NCI-H2196 treated with DMSO at 0.1 percent for 48 hours (cell line): ENCODE results near the gene DCC.

ENCODE experiments used
- DNase-seq: peaks from one replicate; lab custom pipeline; 2025; ENCODE audit not compliant: unreplicated experiment; lab: John Stamatoyannopoulos, UW

The DCC gene

GRCh38 chr18:52894801-52895200, 554.8 kb downstream of the DCC start:
- DNase-seq, result no peak

DNA sequence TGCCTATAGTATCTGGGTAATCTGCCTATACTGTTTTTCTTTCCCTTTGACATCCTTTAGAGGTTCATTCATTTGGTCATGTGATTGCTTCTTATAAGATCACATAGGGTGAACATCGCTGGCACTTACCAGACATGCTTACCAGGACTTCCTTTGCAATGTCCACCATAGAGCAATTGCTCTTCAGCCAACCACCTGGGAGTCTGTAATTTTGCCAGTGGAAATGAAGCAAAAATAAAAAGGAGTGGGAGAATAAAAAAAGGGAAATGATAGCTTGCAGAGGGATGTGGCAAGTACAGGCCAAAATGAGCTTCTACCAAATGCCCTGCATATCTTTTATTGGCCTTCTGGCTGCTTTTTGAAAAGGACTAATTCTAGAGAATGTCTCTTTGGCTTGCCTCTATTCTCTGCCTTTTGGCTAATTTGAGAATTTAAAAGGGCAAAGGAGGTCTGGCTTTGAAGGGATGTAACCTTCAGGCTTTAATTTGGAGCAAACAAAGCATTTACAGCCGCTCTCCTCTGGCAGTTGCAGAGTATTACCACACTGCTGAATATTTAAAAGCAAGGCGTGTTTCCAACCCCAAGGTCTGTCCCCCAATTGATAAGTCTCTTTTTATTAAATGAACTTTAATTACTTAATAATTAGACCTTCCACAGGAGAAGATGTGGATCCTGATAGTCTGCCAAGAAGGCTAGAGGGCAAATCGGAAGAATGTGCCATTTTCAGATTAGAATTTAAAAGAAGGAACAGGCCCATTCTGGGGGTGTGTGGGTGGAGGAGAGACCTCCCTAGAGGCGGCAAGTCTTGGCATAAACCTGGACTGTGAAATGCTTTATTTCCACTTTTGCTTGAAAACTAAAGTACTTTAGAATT, 557.9 kb downstream of the DCC start:
- DNase-seq, result no peak

DNA sequence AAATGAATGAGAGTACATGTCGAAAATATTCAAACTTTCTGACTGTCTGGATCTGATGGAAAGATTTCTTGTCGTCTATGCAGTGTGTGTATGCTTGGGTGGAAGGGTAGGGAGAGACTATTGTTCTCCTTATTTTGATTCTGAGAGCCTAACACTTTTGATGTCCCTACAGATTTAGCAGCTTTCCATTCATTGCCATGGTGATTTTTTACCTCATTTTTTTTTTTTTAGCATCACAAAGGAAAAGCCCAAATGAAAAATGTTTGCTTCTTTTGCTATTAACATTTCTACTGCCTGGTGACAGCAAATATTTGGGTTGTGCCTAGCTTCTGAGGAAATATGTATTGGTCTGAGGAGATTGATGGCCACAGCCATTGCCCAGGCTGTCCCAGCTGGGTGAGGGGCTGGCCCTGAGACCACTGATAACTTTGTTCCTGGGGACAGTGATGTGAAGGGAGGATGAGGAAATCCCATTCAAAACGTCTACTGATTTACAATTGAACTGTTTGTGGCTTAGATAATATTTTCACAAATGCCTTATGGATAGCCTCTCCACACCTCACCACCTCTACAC, 558.6 kb downstream of the DCC start:
- DNase-seq, result no peak

- no peak for DNase-seq
Measured at GRCh38 chr18:52902188-52902587, 562.2 kb downstream of the DCC start.

GRCh38 chr18:52903857-52904256, 563.9 kb downstream of the DCC start:
- no peak for DNase-seq

DNA sequence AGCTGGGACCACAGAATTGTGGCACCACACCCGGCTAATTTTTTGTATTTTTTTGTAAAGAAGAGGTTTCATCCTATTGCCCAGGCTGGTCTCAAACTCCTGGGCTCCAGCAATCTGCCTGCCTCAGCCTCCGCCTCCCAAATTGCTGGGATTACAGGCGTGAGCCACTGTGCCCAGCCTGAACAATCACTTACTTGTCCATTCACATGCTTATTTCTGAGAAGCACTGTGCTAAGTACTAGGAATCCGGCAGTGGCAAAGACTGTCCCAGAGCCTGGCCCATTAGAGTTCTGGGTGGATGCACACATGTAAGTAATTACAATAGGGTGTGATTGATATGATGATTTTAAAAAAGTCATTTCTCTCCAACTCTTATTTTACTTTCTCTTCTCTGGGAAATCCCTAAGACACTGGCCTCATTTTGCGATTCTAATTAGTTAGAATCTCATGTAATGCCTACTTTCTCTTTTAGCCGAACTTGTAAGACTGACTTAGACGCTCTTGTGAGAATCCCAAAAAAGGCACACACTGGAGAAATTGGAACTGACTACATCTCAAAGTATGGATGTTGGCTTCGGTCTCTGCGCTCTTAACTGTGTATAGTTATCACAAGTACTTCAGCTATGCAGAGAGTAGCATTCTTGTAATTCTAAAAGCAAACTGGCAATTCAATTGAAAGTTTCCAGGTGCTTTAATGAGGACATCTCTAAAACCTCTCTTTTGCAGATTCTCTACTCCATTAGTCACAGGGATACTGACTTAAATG, 567.7 kb downstream of the DCC start:
- DNase-seq, result no peak

GRCh38 chr18:52914148-52914547, 574.2 kb downstream of the DCC start:
- no peak for DNase-seq

DNA sequence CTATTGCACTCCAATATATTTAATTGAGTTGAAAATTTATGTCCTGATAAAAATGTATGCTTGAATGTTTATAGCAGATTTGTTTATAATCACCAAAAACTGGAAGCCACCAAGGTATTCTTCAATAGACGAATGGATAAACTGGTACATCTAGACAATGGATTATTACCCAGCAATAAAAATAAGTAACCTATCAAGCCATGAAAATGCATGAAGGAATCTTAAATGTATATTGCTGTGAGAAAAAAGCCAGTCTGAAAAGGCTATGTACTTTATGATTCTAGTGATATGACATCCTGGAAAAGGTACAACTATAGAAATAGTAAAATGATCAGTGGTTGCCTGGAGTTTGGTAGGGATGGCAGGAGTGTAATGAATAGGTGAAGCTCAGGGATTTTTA, 580.7 kb downstream of the DCC start:
- DNase-seq, result no peak

- DNase-seq, result no peak
Measured at GRCh38 chr18:52933356-52933755, 593.4 kb downstream of the DCC start.

- DNase-seq, result no peak
Measured at GRCh38 chr18:52936931-52937330, 596.9 kb downstream of the DCC start.

DNA sequence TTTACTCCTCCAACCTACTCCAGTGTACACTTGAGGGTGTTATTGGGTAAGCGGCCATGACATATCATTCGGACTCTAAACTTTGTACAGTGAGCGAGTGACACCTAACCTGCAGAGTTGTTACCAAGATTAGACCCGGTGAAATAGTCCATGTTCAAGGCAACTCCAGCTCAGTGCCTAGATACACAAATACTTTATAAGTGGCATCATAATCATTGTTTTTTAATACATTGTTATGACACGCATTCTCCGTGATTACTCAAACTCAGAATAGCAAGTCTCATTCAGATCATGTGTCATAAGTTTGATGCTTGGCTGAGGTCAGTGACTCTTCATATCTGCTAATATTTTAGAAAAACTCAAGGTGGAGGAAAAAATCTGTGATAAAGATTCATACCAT, 597.8 kb downstream of the DCC start:
- no peak for DNase-seq

DNA sequence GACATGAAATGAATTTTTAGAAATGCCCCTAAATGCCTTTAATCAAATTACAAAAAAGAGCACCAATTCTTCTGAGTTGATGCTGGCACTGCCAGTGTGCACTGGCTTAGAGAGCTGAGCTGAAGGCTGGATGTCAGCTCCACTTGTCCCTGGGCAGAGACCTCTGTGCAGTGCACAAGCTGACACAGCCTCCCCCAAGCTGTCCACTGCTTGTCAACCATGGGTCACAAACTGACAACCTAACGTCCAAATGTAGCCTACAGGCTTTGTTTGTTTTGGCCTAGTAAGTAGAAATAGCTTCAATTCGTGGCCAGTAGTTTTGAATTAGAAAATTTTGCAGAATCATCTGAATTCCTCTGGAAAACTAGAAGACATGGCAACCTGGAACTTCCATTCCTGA, 605.6 kb downstream of the DCC start:
- no peak for DNase-seq

- no peak for DNase-seq
Measured at GRCh38 chr18:52948868-52949444, 609.0 kb downstream of the DCC start.

GRCh38 chr18:52950155-52950554, 610.2 kb downstream of the DCC start:
- DNase-seq, result no peak

- DNase-seq, result no peak
Measured at GRCh38 chr18:52953387-52953786, 613.4 kb downstream of the DCC start.

- no peak for DNase-seq
Measured at GRCh38 chr18:52963481-52963880, 623.5 kb downstream of the DCC start.

- DNase-seq, result no peak
Measured at GRCh38 chr18:52970686-52971085, 630.7 kb downstream of the DCC start.

GRCh38 chr18:52971097-52971496, 631.1 kb downstream of the DCC start:
- DNase-seq, result no peak

GRCh38 chr18:52979892-52980291, 639.9 kb downstream of the DCC start:
- DNase-seq, result no peak

GRCh38 chr18:52991246-52991645, 651.2 kb downstream of the DCC start:
- no peak for DNase-seq

- no peak for DNase-seq
Measured at GRCh38 chr18:52992041-52992440, 652.0 kb downstream of the DCC start.

- no peak for DNase-seq
Measured at GRCh38 chr18:52995875-52996274, 655.9 kb downstream of the DCC start.
